ENCODE results near the gene DNM2. TPM values are rescaled to one million over a fixed set of nuclear protein-coding genes. Genes with fewer than 3 reads are reported as not detected.

The DNM2 gene
- total RNA-seq, 1 donor from 2014 or later, result 201 TPM

DNA sequence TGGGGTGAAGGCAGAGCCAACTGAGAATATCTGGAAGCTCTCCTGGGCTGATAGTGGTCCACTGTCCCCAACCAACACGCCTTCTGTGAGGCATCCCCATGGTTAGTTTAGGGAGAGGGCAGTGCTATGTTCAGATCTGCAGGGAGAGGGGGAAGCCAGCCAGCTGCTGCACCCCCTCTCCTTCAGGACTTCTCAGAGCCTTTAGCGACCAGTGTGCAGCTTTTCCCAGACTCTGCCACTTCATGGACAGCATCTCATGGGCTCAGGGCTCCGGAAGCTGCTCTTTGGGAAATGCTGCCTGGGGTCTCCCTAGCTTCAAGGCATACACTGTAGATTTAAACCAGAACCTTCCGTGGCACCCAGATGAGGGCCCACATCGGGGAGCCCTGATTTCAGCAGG lies 84.6 kb downstream of the DNM2 start:
- ATAC-seq, result no peak
- intact Hi-C loops (cut with micrococcal nuclease), result no loop called here
- DNase-seq, result no peak

DNA sequence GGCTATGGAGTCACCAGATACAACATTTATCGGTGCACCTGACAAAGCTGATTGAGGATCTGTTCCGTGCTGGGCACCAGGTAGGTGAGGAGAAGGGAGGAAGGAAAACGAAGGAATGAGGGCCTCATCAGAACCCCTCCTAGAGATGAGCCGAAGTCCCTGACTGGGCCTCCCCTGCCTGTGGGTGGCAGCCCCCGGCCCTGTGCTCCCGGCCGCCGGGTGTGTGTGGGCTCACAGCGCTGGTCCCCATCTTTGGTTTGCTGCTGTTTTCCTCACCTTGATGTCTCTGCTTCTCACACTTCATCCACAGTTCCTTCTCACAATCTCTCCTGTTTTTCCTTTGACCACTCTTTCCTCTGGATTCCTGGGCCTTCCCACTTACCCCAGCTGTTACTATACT lies 85.4 kb downstream of the DNM2 start:
- no peak for ATAC-seq
- intact Hi-C loops (cut with micrococcal nuclease), result no loop called here

DNA sequence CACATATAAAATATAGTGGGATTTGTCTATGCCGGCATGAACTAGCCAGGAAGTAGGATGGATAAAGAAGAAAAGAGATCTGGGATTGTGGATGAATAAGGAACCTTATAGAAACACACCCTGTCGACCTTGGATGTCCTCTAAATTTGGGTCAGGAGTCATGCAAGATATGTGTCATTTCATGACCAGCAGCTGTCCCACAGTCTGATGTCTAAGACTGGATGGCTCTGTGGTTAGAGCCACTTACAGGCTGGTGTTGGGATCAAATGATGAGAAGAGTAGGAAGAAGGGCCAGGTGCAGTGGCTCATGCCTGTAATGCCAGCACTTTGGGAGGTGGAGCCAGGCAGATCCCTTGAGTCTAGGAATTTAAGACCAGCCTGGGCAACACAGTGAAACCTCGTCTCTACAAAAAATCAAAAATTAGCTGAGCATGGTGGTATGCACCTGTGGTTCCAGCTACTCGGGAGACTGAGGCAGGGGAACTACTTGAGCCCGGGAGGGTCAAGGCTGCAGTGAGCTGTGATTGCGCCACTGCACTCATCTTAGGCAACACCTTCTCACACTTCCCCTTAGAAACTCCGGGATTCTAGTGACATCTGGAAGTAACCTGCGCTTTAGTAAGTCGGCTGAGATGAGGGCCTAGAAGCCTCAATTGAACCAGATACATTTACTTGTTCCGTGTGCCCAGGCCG lies 87.3 kb downstream of the DNM2 start:
- ATAC-seq (no peak), DNase-seq (no peak)
- intact Hi-C loops (cut with micrococcal nuclease), result no loop called here

More for the DNA sequence above, 85.4 kb downstream of the DNM2 start:
- no peak for DNase-seq

DNA sequence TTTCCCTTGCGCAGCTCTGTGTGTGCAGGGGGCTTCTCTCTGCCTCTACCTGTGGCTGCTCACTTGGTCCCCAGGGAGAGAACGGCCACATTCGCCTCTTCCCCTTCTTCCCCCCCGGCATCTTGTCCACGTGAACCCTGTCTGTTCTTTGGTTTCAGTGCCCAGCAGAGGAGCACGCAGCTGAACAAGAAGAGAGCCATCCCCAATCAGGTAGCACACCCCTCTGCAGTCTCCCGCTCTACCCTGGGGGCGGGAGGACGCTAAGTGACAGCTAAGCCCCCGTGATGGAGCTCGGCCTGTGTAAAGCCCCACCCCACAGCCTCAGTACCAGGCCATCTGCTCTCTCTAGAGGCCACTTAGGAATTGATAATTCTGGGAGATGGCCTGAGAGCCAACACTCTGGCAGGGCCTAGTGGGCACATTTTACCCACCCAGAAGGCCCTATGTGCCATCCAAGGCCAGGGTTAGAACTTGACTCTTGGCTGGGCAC lies 87.9 kb downstream of the DNM2 start:
- ATAC-seq (no peak), DNase-seq (no peak)
- intact Hi-C loops (cut with micrococcal nuclease), result no loop called here

DNA sequence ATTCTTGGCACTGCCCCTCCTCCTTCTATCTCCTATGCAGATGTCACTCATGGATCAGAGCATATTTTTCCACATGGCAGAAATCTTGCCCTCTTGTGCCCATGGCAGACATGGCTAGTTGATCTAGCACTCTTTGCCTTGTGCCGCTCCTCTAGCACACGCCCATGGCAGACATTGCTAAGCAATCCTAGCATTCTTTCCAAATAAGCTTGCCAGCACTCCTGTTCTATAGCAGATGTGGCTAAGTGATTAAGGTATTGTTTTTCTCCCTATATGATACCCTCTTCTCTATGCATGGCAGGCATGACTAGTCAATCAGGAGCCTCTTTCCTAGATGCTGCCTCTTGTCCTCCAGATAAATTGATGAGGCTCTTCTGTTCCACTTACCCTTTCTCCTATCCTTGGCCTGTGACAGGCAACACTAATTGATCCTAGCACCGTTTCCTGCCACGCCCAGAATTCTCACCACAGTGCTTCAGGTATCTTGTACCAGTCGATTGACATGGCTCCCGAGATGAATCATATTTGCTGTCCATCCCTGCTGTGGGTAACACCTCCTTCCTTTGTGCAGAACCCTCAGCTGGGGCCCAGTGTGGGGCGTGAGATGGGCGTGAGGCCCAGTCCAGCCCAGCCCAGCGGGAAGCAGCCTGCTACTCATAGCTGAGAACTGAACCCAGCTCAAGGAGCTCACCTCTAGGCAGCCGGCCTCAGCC lies 91.2 kb downstream of the DNM2 start:
- ATAC-seq (peak; percentile 8), DNase-seq (no peak)

DNA sequence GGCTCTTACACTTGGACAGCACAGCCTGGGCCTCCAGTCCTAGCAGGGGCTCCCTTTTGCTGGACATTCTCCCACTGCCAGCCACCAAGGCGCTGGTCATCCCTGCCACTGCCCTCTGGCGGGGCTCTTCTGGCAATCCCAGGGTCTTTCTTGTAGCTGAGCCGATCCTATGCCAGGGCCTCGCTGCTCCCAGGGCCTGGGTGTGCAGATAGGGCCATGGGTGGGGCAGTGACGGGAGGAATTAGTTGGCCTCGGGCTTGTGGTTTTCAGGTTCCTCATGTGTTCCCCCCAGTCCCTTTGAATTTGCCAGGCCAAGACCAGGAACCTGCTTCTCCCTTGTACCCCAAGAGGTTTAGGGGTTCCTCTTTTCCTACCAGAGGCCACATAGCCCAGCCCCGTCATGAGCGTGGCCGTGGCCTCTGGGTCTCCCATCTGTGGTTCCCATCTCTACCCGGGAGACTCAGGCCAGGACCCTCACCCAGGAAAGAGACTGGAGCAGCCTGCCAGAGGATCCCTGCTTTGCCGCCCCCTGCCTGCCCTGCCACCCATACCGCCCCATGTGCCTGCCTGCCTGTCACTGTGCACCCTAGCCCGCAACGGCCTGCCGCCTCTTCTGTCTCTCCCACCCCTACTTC lies 91.9 kb downstream of the DNM2 start:
- no peak for DNase-seq
- intact Hi-C loops (cut with micrococcal nuclease), result no loop called here
- peak; percentile 21 for ATAC-seq

More for the DNA sequence above, 91.2 kb downstream of the DNM2 start:
- intact Hi-C loops (cut with micrococcal nuclease), result no loop called here

DNA sequence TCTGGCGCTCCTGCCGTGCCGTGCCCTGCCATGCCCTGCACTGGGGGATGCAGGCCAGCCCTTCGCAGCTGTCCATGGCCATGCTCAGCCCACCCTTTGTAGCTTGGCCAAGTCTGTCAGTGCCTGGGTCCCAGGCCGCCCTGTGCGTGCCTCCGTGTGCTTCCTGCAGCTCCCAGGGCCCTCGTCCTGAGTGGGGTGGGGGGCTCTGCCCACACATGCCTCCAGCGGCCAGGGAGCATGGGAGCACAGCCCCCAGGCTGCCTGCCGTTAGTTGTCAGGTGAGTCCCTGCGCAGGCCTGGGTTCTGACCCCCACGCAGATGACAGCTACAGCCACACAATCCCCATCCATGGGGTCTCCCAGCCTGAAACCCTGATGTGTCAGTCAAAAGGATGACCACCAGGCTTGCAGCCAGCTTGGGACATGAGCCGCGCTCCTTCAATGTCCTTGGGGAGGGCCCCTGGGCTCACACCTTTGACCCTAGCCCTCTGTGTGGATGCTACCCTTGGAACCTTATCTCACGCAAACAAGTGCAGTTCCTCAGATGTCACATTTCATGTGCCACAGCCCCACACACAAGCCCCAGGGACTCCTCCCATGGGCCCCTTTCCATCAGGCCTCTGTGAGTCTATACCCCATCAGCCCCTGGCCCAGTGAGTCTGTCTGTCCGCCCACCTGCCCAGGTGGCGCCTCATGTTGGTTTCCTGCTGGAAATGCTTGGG lies 93.7 kb downstream of the DNM2 start:
- DNase-seq, result no peak
- no peak for ATAC-seq
- intact Hi-C loops (cut with micrococcal nuclease), result no loop called here

DNA sequence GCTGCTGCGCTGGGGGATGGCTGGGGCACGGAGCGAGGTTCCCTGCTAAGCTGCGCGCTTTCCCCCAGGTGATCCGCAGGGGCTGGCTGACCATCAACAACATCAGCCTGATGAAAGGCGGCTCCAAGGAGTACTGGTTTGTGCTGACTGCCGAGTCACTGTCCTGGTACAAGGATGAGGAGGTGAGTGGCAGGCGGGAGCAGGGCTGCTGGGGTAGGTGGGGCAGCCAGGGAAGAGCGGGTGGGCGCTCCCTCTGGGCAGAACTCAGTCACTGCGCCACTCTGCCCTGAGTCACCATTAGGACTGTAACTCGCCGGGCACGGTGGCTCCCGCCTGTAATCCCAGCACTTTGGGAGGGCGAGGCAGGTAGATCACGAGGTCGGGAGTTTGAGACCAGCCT lies 94.3 kb downstream of the DNM2 start:
- intact Hi-C loops (cut with micrococcal nuclease), result no loop called here
- DNase-seq (no peak), ATAC-seq (no peak)

DNA sequence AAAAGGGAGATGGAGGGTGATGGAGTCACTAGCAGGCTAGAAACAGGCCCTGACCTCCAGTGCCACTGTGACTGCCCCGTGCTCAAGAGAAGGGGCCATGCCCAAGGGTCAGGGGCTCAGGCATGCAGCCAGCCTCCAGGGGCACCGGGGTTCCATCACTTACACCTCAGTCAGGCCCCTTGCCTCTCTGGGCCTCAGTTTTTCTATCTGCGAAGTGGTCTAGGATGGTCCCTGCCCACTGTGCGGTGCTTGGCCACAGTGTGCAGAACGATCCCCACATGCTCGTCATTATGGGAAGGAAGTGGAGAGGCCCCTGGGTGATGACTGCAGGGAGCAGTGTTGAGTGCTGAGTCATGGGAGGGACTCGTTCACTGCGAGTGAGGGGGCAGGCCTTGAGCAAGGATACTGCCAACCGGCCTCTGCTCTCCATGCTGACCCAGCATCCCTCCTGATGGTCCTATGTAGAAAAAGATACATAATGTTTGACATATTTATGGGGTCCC lies 95.1 kb downstream of the DNM2 start:
- intact Hi-C loops (cut with micrococcal nuclease), result no loop called here
- ATAC-seq (peak; percentile 42), DNase-seq (no peak)

DNA sequence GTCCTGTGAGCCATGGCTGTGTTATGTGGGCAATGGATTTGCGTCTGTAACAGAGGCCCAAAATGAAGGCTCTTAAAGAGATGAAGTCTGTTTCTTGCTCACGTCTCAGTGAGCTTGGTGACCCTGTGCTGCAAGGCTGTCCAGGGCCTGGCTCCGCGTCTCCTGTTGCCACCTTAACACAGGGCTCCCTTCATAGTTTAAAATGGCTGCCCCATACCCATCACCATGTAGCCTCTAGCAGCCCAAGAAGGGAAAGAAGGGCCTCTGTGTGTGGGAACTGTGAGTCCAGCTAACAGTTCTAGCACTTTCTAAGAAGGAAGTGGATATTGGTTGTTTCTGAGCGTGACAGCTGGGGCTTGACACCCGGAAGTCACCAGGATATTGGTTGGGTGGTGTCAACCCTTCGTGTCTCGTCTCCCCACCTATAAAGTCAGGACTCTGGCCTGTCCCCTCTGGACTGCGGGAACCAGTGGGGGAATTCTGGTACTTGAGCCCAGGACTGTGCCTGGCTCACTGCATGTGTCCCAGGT lies 97.2 kb downstream of the DNM2 start:
- ATAC-seq (no peak), DNase-seq (no peak)
- intact Hi-C loops (cut with micrococcal nuclease), result no loop called here

DNA sequence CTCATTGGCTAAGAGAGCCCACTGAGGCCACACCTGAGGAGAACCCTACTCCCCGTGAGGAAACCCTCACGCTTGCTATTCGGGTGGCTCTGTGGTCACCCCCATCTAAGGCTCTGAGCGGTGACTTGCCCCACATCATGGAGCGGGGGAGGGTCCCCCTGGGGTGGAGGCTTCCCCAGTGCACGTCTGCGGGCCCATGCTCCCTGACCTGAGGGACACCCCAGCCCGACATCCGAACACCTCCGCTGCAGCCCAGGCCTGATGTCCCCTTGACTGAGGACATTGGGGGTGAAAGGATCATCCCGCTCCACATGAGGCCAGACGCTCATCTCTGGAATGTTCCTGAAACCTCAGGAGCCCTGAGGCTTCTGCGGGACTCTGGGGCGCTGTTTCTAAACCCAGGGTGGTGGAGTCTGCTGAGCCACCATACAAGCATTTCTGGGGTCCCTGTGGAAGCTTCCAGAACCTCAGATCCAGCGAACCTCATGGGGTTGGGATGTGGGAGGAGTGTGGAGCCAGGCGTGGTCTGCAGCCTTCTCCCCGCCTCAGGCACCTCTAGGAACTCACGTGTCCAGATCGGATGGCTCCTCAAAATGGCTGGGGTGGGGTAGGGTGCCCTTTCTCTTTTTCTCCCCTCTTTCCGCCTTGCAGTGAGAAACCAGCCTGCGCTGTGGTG lies 98.2 kb downstream of the DNM2 start:
- DNase-seq (no peak), ATAC-seq (no peak)
- intact Hi-C loops (cut with micrococcal nuclease), result no loop called here

DNA sequence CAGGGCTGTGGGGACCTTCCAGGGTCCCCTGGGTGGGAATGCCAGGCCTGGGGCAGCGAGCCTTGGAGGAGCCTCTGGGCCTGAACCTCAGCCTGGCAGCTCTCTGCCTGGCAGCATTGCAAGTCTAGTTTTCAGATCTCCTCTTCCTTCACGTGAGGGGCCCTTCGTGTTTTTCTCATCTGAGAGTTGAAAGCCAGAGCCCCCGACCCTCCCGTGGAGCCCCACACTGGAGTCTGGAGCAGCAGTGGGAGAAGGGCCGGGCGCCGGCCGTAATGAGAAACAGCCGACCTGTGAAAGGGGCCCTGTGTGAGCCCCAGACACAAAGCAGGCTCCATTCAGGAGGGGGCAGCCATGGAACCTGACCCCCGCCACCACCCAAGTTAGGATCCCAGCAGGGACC lies 98.8 kb downstream of the DNM2 start:
- ATAC-seq (no peak), DNase-seq (no peak)
- intact Hi-C loops (cut with micrococcal nuclease), result no loop called here

DNA sequence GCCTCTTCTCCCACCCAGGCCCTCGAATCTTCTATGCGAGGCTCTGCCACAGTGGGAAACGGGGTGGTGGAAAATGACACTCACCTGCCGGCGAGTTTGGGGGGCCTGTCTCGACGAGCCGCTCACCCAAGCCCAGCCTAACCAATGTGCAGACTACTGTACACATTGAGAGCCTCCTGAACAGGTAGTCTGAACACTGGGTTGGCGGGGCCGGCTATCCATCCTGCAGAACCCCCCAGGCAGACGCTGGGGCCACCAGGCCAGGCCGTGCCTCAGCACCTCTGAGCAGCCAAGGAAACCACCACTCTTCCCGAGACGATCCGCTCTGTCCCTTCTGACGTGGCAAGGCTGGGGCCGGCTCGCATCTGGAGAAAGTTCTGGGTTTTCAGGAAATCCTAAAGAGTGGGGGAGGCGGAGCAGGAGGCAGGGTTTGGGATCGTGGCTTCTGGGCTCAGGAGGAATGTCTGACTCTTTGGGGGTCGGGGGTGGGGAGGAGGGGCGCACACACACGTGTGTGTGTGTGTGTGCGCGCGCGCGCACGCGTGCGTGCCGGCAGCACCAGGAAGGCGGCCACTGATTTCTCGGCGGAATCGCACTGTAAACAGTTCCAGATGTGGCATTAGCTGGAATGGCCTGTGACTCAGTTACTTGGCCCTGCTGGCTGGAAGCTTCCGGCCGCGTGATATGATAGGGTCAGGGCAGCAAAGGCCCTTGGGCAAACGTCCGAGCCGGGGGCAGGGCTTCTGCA lies 99.6 kb downstream of the DNM2 start:
- intact Hi-C loops (cut with micrococcal nuclease), result no loop called here
- DNase-seq (peak; percentile 69), ATAC-seq (peak; percentile 61)

DNA sequence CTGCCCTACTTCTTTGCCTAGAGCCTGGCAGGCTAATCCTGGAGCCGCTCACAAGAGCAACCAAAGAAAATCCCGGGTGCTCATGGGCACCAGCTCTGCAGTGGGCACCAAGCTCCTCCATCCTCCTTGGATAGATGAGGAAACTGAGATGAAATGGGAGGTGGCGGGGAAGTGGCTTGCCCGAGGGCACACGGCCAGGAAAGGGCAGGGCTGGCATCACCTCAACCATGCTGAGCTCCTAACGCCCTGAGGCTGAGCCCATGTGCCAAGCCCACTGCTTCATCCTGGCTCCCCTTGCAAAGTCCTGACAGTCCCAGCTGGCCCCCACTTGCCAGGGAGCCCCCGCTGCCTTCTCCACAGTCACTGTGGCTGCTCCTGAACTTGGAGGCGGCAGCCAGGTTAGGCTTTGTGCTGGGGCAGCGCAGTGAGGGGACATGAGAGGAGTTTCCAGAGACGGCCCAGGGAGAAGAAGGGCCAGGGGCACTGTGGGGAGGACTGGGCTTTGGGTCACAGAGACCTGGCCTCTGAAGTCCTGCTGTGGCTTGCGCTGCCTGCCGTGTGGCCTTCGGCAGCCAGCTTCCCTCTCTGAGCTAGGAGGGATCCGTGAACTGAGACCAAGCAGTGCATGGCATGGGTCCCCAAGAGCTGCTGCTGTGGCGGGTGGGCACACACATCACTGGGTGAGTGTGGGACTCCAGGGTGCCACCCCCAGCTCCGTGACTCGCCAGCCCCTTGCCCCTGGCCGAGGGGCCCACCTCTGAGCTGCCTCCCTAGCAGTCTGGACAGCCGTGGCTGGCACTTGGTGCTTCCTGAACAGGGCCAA lies 100.6 kb downstream of the DNM2 start:
- no peak for ATAC-seq
- intact Hi-C loops (cut with micrococcal nuclease), result no loop called here
- no peak for DNase-seq

DNA sequence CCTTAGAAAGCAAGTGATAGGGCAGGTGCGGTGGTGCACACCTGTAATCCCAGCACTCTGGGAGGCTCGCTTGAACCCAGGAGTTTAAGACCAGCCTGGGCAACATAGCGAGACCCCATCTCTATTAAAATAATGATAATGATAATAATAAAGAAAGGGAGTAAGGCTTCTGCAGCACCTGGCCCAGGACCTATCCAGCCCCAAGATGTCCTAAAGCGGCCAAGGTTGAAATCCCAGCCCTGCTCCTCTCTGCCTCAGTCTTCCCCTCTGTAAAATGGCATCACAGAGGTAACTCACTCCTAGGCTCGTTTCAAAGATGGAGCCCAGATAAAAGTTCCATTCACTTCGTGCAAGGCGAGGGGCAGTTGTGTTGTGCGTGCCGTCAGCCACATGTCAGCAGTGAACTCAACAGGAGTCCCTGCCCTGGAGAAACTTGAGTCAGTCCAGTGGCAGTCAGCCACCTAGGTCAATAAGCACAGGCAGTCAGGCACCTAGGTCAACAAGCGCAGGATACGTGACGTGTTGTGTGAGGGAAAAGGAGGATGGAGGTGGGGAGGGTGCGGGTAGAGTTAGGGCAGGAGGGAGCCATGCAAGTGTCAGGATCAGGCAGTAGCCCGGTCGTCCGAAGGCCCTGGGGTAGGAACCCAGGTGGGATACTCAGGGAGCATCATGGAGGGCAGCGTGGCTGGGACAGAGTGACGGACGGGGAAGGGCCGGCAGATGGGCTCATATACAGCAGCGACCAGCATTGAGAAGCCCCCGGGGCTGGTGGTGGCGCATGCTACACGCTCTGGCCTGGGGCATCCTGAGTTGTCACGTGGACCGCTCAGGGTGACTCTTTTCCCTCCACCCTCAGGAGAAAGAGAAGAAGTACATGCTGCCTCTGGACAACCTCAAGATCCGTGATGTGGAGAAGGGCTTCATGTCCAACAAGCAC lies 101.5 kb downstream of the DNM2 start:
- intact Hi-C loops (cut with micrococcal nuclease), result no loop called here
- DNase-seq, result no peak
- ATAC-seq, result no peak

DNA sequence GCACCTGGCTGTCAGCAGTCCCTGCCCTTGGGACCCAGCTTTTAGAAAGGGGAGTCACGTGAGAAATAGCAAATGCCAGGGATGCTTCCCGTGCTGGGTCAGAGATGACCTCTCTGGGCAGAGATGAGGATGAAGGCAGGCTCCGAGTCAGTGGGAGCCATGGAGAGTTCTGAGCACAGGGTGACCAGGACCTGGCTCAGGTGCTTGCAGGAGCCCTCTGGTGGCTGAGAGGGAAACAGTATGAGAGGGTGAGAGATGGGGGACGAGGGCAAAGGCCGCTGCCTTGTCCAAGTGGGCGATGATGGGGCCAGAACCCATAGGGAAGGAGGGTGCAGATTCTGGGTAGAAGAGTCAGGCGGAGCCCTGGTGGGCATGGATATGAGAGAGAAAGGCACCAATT lies 102.3 kb downstream of the DNM2 start:
- no peak for ATAC-seq
- no peak for DNase-seq
- intact Hi-C loops (cut with micrococcal nuclease), result no loop called here
